ENCODE measurements around the gene NRIP1. TPM values are rescaled to one million over a fixed set of nuclear protein-coding genes. Genes with fewer than 3 reads are reported as not detected.

NRIP1 gene
- total and polyA plus RNA-seq, 2 of the 8 experiments (the other 6 are each of a cell fraction or from before 2014, with no cell fraction given): 1.5 to 9.3 TPM

DNA sequence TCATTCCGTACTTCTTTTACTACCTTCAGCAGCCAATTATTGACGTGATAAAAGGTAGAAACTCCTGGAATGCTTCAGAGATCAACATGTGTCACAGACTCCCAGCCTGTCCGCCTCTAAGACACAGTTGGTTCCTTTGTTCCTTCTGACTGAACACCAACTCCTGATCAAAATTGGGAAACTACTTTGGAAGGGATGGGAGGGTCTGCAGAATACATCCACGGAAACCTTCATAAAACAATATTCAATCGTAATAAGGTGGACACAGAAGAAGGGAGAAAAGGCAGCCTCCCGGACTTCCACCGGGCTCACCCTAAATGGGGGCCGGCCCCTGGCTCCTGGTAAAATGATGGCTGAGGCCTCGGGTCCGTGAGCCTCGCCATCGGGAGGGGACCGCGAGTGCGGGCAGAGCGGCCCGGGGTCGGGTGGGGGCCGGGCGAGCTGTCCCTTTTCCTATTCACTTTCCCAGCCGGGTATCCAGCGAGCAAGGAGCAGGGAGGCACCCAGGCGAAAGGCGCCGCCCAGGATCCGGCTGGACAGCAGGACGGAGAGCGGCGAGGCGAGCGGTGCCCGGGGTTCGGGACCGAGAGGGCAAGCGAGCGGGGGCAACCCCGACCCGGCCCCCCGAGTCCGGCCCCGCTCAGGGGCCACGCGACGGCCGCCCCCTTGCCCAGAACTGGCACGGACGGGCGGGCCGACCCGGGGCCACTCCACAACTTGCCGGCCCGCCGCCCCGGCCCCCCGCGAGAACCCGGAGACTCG, 805 bp downstream of the NRIP1 start (continued):
- TF ChIP-seq, protein P1, sequence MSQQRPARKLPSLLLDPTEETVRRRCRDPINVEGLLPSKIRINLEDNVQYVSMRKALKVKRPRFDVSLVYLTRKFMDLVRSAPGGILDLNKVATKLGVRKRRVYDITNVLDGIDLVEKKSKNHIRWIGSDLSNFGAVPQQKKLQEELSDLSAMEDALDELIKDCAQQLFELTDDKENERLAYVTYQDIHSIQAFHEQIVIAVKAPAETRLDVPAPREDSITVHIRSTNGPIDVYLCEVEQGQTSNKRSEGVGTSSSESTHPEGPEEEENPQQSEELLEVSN (IDR thresholded peaks at IDR 0.05): no peak
- no peak for TF ChIP-seq YY1 (IDR thresholded peaks at IDR 0.05; ENCODE audit: low read depth, low read length)
- no peak for TF ChIP-seq CBX8 (IDR thresholded peaks at IDR 0.05; ENCODE audit: borderline replicate concordance, low read depth, low read length)
- TF ChIP-seq KDM4A (IDR thresholded peaks at IDR 0.05; ENCODE audit: low read depth, low read length, severe bottlenecking): peak; percentile 39
- TF ChIP-seq CTBP2 (IDR thresholded peaks at IDR 0.05; ENCODE audit: borderline replicate concordance, insufficient read depth, insufficient read length, low read length): no peak
- no peak for TF ChIP-seq SIX5 (IDR thresholded peaks at IDR 0.05; ENCODE audit: low read depth, low read length)
- no peak for TF ChIP-seq POU5F1 (IDR thresholded peaks at IDR 0.05; ENCODE audit: low read depth, low read length)
- TF ChIP-seq GTF2F1 (IDR thresholded peaks at IDR 0.05; ENCODE audit: borderline replicate concordance, low read depth, low read length): no peak
- no peak for TF ChIP-seq CHD1 (IDR thresholded peaks at IDR 0.05; ENCODE audit: low read depth, low read length)
- no peak for TF ChIP-seq JUND (IDR thresholded peaks at IDR 0.05; ENCODE audit: low read length)
- TF ChIP-seq, protein P2, sequence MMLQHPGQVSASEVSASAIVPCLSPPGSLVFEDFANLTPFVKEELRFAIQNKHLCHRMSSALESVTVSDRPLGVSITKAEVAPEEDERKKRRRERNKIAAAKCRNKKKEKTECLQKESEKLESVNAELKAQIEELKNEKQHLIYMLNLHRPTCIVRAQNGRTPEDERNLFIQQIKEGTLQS (IDR thresholded peaks at IDR 0.05; ENCODE audit: insufficient read depth, low read depth, low read length): no peak
- 0 out of 2 replicates have a peak, but pooled peaks have one; percentile 23 for TF ChIP-seq RBBP5 (IDR thresholded peaks at IDR 0.05; ENCODE audit: borderline replicate concordance, low read depth, low read length)
- TF ChIP-seq KDM5A (IDR thresholded peaks at IDR 0.05; ENCODE audit: low read length): no peak
- TF ChIP-seq SIN3A (conservative IDR thresholded peaks at IDR 0.05 in 1 of 2, IDR thresholded peaks at IDR 0.05 in 1 of 2; ENCODE audit: low read depth in 1 of 2, low read length in 2 of 2): 0 out of 4 replicates have a peak, but pooled peaks of 1 of the 2 experiments have one; percentile 55
